ENCODE results near the gene RAB11B.
A peak's percentile ranks its signal among the peaks of the same experiment; 100 is the strongest.

DNA sequence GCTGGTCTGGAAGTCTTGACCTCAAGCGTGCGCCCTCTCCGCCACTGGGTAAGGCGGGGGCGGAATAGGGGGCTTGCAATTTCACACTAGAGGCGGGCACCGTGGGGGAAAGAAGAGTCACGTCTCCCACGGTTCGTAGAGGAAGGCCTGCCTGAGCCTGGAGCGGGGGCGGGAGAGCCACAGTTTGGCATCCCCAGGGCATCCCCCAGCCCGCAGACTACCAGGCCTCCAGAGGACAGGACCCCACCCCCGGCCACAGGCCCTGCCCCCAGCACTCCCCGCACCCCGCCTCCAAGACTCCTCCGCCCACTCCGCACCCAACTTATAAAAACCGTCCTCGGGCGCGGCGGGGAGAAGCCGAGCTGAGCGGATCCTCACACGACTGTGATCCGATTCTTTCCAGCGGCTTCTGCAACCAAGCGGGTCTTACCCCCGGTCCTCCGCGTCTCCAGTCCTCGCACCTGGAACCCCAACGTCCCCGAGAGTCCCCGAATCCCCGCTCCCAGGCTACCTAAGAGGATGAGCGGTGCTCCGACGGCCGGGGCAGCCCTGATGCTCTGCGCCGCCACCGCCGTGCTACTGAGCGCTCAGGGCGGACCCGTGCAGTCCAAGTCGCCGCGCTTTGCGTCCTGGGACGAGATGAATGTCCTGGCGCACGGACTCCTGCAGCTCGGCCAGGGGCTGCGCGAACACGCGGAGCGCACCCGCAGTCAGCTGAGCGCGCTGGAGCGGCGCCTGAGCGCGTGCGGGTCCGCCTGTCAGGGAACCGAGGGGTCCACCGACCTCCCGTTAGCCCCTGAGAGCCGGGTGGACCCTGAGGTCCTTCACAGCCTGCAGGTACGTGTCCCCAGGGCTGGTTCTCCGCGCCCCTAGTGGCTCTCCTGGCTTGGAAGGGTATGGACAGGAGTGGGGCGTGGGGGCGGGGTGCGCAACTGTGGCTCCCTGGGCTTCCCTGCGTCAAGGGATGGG lies 26.1 kb upstream of the RAB11B start, which contains the start of gene ANGPTL4:
- TF ChIP-seq CTCF (conservative IDR thresholded peaks at IDR 0.05 in 1 of 2, IDR thresholded peaks at IDR 0.05 in 1 of 2; ENCODE audit: low read depth in 1 of 2, low read length in 2 of 2) (peak in 1 of 2 donors; percentile 13), EZH2 (IDR thresholded peaks at IDR 0.05; ENCODE audit: low read length, missing control alignments) (no peak)

Measured in fibroblast of lung (primary cell).